Neural progenitor cell (in vitro differentiated cells): ENCODE results near the gene ARHGEF11. TPM values are rescaled to one million over a fixed set of nuclear protein-coding genes. Genes with fewer than 3 reads are reported as not detected.

ENCODE experiments used
- DNase-seq: peaks from one replicate; pipeline ENCODE4 v3.0.0-alpha.2; 2016; ENCODE audit warnings: low spot score
- H2AFZ ChIP-seq: fragments of 200-600 bp; sonication (generic); replicated peaks from 2 replicates; pipeline ENCODE4 v1.6.1; 2016; ENCODE audit warnings: antibody characterized with exemption
- H3F3A ChIP-seq: fragments of 200-600 bp; sonication (generic); 2 replicates; pipeline ENCODE4 v1.6.1; 2016; ENCODE audit warnings: antibody characterized with exemption, low read depth
- H3K27ac ChIP-seq: fragments of 200-600 bp; sonication (generic); 2 replicates; pipeline ENCODE4 v1.5.1; 2016; ENCODE audit warnings: mild to moderate bottlenecking
- H3K27me3 ChIP-seq: fragments of 200-600 bp; sonication (generic); 2 replicates; pipeline ENCODE4 v1.6.1; 2016; ENCODE audit warnings: mild to moderate bottlenecking, moderate library complexity
- H3K36me3 ChIP-seq: fragments of 200-600 bp; sonication (generic); 2 replicates; pipeline ENCODE4 v1.5.1; 2016
- H3K4me1 ChIP-seq: fragments of 200-600 bp; sonication (generic); 2 replicates; pipeline ENCODE4 v1.6.1; 2016; ENCODE audit warnings: mixed run types
- H3K4me2 ChIP-seq: fragments of 200-600 bp; sonication (generic); 2 replicates; pipeline ENCODE4 v1.6.1; 2016
- H3K4me3 ChIP-seq: fragments of 200-600 bp; sonication (generic); 2 replicates; pipeline ENCODE4 v1.5.1; 2016
- H3K79me2 ChIP-seq: fragments of 200-600 bp; sonication (generic); 2 replicates; pipeline ENCODE4 v1.6.1; 2016; ENCODE audit warnings: low read depth
- H3K9ac ChIP-seq: fragments of 200-600 bp; sonication (generic); 2 replicates; pipeline ENCODE4 v1.6.1; 2016
- H3K9me3 ChIP-seq: fragments of 200-600 bp; sonication (generic); 2 replicates; pipeline ENCODE4 v1.5.1; 2016; ENCODE audit warnings: low read depth
- H4K20me1 ChIP-seq: fragments of 200-600 bp; sonication (generic); 2 replicates; pipeline ENCODE4 v1.6.1; 2016; ENCODE audit warnings: low read depth
- H3K27ac Mint-ChIP-seq: 3 replicates; pipeline ENCODE4 v1.8.0; 2021; ENCODE audit warnings: mixed read lengths
- H3K27me3 Mint-ChIP-seq: 2 replicates; pipeline ENCODE4 v1.8.0; 2022; ENCODE audit warnings: low read depth, mild to moderate bottlenecking, inconsistent platforms, moderate library complexity, mixed read lengths; ENCODE audit not compliant: insufficient read depth
- H3K36me3 Mint-ChIP-seq: 3 replicates; pipeline ENCODE4 v1.8.0; 2021; ENCODE audit warnings: mixed read lengths
- H3K4me1 Mint-ChIP-seq: 3 replicates; pipeline ENCODE4 v1.8.0; 2021; ENCODE audit warnings: mixed read lengths
- H3K4me3 Mint-ChIP-seq: 3 replicates; pipeline ENCODE4 v1.8.0; 2021; ENCODE audit warnings: mild to moderate bottlenecking, moderate library complexity, mixed read lengths
- H3K9me3 Mint-ChIP-seq: 3 replicates; pipeline ENCODE4 v1.8.0; 2020; ENCODE audit warnings: mixed read lengths
- EZH2 ChIP-seq: fragments of 200-600 bp; sonication (generic); IDR thresholded peaks from 2 replicates; pipeline ENCODE4 v1.6.1; 2017; ENCODE audit warnings: antibody characterized with exemption, mild to moderate bottlenecking, moderate library complexity
- EZH2phosphoT487 ChIP-seq: fragments of 200-600 bp; sonication (generic); IDR thresholded peaks from 2 replicates; pipeline ENCODE4 v1.6.1; 2017; ENCODE audit warnings: antibody characterized with exemption
- total RNA-seq: library from RNA; depleted of rRNA; stranded (reverse); fragments of >200 nt; gene quantifications from 2 replicates; pipeline ENCODE4 v1.2.3, GENCODE V29; 2015; ENCODE audit warnings: low replicate concordance
- TF ChIP-seq, protein P1 (sequence below): fragments of 200-600 bp; sonication (generic); IDR thresholded peaks from 2 replicates; pipeline ENCODE4 v1.5.1; 2017; ENCODE audit warnings: antibody characterized with exemption, mild to moderate bottlenecking

ARHGEF11 gene, protein sequence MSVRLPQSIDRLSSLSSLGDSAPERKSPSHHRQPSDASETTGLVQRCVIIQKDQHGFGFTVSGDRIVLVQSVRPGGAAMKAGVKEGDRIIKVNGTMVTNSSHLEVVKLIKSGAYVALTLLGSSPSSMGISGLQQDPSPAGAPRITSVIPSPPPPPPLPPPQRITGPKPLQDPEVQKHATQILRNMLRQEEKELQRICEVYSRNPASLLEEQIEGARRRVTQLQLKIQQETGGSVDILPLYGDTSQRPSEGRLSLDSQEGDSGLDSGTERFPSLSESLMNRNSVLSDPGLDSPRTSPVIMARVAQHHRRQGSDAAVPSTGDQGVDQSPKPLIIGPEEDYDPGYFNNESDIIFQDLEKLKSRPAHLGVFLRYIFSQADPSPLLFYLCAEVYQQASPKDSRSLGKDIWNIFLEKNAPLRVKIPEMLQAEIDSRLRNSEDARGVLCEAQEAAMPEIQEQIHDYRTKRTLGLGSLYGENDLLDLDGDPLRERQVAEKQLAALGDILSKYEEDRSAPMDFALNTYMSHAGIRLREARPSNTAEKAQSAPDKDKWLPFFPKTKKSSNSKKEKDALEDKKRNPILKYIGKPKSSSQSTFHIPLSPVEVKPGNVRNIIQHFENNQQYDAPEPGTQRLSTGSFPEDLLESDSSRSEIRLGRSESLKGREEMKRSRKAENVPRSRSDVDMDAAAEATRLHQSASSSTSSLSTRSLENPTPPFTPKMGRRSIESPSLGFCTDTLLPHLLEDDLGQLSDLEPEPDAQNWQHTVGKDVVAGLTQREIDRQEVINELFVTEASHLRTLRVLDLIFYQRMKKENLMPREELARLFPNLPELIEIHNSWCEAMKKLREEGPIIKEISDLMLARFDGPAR (N-terminal part only)
- 31.9 and 33.8 TPM in 2 replicates for total RNA-seq

DNA sequence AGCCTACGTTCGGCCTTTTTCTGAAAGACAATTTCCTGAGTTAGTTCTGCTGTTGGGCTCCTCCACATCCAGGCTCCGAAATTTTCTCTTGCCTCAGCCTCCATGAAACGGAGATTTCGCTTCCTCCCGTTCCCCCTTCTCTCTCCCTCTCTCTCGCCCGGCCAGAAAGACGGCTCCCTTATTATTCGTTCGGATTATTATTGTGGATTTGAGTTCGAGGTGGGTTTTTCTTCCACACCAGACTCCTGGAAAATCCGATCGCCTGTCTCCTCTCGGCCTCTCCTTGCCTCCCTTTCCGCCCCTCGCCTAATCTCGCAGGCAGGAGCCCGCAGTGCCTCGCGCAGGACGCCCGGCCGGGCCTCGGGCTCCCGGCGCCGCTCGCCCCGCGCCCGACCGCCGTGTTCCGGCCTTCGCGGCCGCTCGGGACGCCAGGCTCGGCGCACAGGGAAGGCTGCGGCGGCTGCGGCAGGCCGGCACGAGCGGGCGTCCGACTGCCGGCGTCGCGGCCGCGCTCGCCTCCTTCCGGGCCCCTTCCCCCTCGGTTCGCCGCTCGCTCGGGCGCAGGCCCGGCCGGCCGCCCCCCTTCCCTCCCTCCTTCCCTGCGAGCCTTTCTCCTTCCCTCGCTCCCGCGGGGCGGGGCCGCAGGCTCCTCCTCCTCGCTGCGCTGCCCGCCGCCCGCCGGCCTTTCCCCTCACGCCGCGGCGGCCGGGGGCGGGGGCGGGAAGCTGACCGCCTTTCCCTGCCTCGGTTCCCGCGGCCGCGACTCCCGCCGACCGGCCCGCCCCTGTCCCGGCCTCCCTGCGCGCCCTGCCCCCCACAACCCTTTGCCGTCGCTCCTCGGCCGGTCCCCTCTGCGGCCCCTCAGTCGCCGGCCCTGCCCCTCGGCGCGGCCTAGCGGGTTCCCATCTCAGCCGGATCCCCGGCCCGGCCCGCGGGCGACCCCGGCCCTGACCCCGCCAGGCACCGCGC, at the start of gene ARHGEF11:
ARHGEF11 (minus strand) TSS at position 493 of the 969 bp plus-strand sequence. CDS start 1,412 bp downstream, outside the sequence.
- no peaks in the 10 kb centered on the region for H3K36me3 ChIP-seq
- peaks cover 48% of the 10 kb centered on the region for H3K79me2 ChIP-seq
- H3K4me3 Mint-ChIP-seq = peak within 1 kb of the TSS; percentile 97
- peak within 1 kb of the TSS; percentile 99 for H2AFZ ChIP-seq
- H3K9me3 Mint-ChIP-seq = peaks cover 2% of the 10 kb centered on the region
- no peaks in the 10 kb centered on the region for H3K36me3 Mint-ChIP-seq
- H3K4me3 ChIP-seq = peak within 1 kb of the TSS; percentile 98
- H3K27ac ChIP-seq = peak within 1 kb of the TSS; percentile 82
- H3K4me2 ChIP-seq = peak within 1 kb of the TSS; percentile 96
- H3K27me3 ChIP-seq = no peaks in the 10 kb centered on the region
- H3K9ac ChIP-seq = peak within 1 kb of the TSS; percentile 95
- TF ChIP-seq EZH2 (no peak), EZH2phosphoT487 (no peak)
- TF ChIP-seq, protein P1, sequence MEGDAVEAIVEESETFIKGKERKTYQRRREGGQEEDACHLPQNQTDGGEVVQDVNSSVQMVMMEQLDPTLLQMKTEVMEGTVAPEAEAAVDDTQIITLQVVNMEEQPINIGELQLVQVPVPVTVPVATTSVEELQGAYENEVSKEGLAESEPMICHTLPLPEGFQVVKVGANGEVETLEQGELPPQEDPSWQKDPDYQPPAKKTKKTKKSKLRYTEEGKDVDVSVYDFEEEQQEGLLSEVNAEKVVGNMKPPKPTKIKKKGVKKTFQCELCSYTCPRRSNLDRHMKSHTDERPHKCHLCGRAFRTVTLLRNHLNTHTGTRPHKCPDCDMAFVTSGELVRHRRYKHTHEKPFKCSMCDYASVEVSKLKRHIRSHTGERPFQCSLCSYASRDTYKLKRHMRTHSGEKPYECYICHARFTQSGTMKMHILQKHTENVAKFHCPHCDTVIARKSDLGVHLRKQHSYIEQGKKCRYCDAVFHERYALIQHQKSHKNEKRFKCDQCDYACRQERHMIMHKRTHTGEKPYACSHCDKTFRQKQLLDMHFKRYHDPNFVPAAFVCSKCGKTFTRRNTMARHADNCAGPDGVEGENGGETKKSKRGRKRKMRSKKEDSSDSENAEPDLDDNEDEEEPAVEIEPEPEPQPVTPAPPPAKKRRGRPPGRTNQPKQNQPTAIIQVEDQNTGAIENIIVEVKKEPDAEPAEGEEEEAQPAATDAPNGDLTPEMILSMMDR = no peak
- H3K9me3 ChIP-seq = no peaks in the 10 kb centered on the region
- DNase-seq = peak; percentile 97
- H3K4me1 Mint-ChIP-seq = peaks cover 36% of the 10 kb centered on the region
- peaks cover 26% of the 10 kb centered on the region for H3K4me1 ChIP-seq
- peaks cover 23% of the 10 kb centered on the region for H3F3A ChIP-seq
- H3K27me3 Mint-ChIP-seq = peaks cover 5% of the 10 kb centered on the region
- peak within 1 kb of the TSS; percentile 99 for H3K27ac Mint-ChIP-seq
- peaks cover 37% of the 10 kb centered on the region for H4K20me1 ChIP-seq

GRCh38 chr1:157095091-157095490, 49.5 kb upstream of the ARHGEF11 start:
- Histone ChIP-seq H3K4me1 (peaks cover 10% of the 10 kb centered on the region), H2AFZ (no peak overlapping the region), H3K79me2 (no peaks in the 10 kb centered on the region), H3K4me2 (no peak overlapping the region), H3K4me3 (no peak overlapping the region), H3K27ac (no peak overlapping the region), H3K36me3 (no peaks in the 10 kb centered on the region), H4K20me1 (peaks cover 8% of the 10 kb centered on the region), H3K27me3 (no peaks in the 10 kb centered on the region), H3K9ac (no peak overlapping the region), H3K9me3 (no peaks in the 10 kb centered on the region), H3F3A (peaks cover 9% of the 10 kb centered on the region)
- Mint-ChIP-seq H3K36me3 (no peaks in the 10 kb centered on the region), H3K27me3 (peaks cover 6% of the 10 kb centered on the region), H3K4me3 (no peak overlapping the region), H3K27ac (no peak overlapping the region), H3K9me3 (no peaks in the 10 kb centered on the region), H3K4me1 (peaks cover 21% of the 10 kb centered on the region)
- no peak for DNase-seq
- no peak for TF ChIP-seq EZH2

DNA sequence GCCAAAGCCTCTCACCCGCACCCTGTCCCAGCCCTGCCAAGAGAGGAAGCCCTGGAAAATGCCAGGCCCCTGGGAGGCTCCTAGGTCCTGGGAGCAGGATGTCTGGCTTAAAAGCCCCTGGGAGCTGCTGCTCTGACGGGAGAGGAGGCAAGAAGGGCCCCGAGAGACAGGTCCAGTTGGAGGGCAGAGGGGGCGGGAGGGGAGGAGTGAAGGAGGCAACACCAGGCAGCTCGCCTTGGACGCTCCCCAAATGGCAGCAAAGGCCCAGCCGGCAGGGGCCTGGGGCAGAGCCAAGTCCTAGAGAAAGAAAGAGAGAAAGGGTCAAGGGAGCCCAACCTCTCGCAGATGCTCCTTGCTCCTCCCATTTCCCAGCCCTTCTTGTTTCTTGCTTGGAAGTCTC, 47.3 kb upstream of the ARHGEF11 start:
- no peaks in the 10 kb centered on the region for H3K9me3 Mint-ChIP-seq
- TF ChIP-seq, protein P1 = no peak
- no peak for TF ChIP-seq EZH2
- TF ChIP-seq EZH2phosphoT487 = no peak
- peak overlapping the region; percentile 42 for H2AFZ ChIP-seq
- no peaks in the 10 kb centered on the region for H3K36me3 Mint-ChIP-seq
- no peaks in the 10 kb centered on the region for H3K9me3 ChIP-seq
- H3K4me3 ChIP-seq = no peak overlapping the region
- no peak overlapping the region for H3K4me3 Mint-ChIP-seq
- no peak for DNase-seq
- H3K27ac Mint-ChIP-seq = no peak overlapping the region
- no peak overlapping the region for H3K4me2 ChIP-seq
- peaks cover 17% of the 10 kb centered on the region for H3K4me1 Mint-ChIP-seq
- no peaks in the 10 kb centered on the region for H3K79me2 ChIP-seq
- no peaks in the 10 kb centered on the region for H3K36me3 ChIP-seq
- no peaks in the 10 kb centered on the region for H4K20me1 ChIP-seq
- H3K27me3 Mint-ChIP-seq = peaks cover 6% of the 10 kb centered on the region
- H3K4me1 ChIP-seq = no peaks in the 10 kb centered on the region
- H3K27me3 ChIP-seq = no peaks in the 10 kb centered on the region
- no peaks in the 10 kb centered on the region for H3F3A ChIP-seq
- no peak overlapping the region for H3K27ac ChIP-seq
- H3K9ac ChIP-seq = no peak overlapping the region
